Memory B cell (primary cell): ENCODE measurements around the gene GPR27.
A peak's percentile ranks its signal among the peaks of the same experiment; 100 is the strongest.

ENCODE experiments used
- ATAC-seq: fragments of 150-1000 bp; cut with Tn5 transposase; 2 replicates; pipeline ENCODE4 v1.10.0; 2021; ENCODE audit warnings: low read depth, mild to moderate bottlenecking, moderate library complexity
- DNase-seq, 2 donors: peaks; one replicate each; pipeline ENCODE4 v3.0.0; 2022; ENCODE audit warnings: low spot score in 2 of 2
- H3K27ac Mint-ChIP-seq: one replicate; pipeline ENCODE4 v1.8.0; 2022; ENCODE audit warnings: mild to moderate bottlenecking, moderate library complexity, mixed read lengths
- H3K27me3 Mint-ChIP-seq: one replicate; pipeline ENCODE4 v1.8.0; 2022; ENCODE audit warnings: mixed read lengths
- H3K36me3 Mint-ChIP-seq: one replicate; pipeline ENCODE4 v1.8.0; 2022; ENCODE audit warnings: mild to moderate bottlenecking, mixed read lengths
- H3K4me1 Mint-ChIP-seq: one replicate; pipeline ENCODE4 v1.8.0; 2022; ENCODE audit warnings: mixed read lengths
- H3K4me3 Mint-ChIP-seq: one replicate; pipeline ENCODE4 v1.8.0; 2022; ENCODE audit warnings: mild to moderate bottlenecking, moderate library complexity, mixed read lengths
- H3K9me3 Mint-ChIP-seq: one replicate; pipeline ENCODE4 v1.8.0; 2022; ENCODE audit warnings: mixed read lengths

The GPR27 gene

DNA sequence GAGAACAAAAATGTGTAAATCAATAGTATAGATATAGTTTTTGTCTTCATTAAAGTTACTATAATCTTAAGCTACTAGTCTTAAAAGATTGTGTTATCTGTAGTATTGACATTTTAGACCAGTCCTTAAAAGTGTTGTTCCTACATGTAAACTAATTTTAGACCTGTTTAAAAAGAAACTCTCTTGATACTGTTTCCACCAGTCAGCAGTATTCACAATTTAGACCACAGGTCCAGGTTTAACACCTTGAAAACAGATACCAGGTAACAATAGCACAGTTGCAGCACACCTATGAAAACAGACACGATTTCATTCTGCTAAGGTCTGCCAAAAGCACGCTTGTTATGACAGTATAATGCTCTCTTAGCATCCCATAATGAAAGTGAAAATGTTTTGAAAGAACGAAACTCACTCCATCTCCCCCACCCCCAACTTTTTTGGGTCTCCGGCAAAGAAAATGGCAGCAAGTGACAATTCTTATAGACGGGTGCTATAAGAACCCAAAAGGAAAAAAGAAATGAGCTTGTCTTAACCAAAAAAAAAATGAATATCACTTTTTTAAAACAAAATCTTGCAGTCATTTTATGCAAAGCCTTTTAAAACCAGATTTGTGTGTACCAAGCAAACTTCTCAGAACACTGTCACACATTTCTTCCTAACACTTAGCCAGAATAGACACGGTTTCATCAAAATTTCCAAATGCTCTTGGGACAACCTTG is 30.0 kb upstream of the GPR27 start:
- peaks cover 20% of the 10 kb centered on the region for H3K27me3 Mint-ChIP-seq
- H3K27ac Mint-ChIP-seq: no peak overlapping the region
- DNase-seq (peak in 1 of 2 donors; percentile 18), ATAC-seq (peak; percentile 51)
- peak overlapping the region; percentile 85 for H3K4me3 Mint-ChIP-seq
- H3K36me3 Mint-ChIP-seq: no peaks in the 10 kb centered on the region
- no peaks in the 10 kb centered on the region for H3K9me3 Mint-ChIP-seq
- H3K4me1 Mint-ChIP-seq: peaks cover 22% of the 10 kb centered on the region

DNA sequence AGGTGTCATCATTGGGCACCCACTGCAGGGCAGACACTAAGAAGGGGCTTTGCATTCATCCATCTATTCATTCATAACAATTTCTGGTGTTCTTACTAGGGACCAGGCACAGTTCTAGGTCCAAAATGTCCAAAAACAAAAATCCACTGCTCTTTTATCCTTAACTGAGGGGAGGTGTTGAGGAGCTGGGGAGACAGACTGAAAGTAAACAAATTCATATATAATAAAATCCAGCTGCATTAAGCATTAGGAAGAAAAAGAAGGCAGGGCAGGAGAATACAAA is 29.5 kb upstream of the GPR27 start:
- H3K4me3 Mint-ChIP-seq: peak overlapping the region; percentile 85
- no peak for ATAC-seq
- no peak for DNase-seq
- H3K36me3 Mint-ChIP-seq: no peaks in the 10 kb centered on the region
- H3K27me3 Mint-ChIP-seq: peaks cover 20% of the 10 kb centered on the region
- H3K27ac Mint-ChIP-seq: peak overlapping the region; percentile 65
- H3K9me3 Mint-ChIP-seq: no peaks in the 10 kb centered on the region
- peaks cover 22% of the 10 kb centered on the region for H3K4me1 Mint-ChIP-seq

DNA sequence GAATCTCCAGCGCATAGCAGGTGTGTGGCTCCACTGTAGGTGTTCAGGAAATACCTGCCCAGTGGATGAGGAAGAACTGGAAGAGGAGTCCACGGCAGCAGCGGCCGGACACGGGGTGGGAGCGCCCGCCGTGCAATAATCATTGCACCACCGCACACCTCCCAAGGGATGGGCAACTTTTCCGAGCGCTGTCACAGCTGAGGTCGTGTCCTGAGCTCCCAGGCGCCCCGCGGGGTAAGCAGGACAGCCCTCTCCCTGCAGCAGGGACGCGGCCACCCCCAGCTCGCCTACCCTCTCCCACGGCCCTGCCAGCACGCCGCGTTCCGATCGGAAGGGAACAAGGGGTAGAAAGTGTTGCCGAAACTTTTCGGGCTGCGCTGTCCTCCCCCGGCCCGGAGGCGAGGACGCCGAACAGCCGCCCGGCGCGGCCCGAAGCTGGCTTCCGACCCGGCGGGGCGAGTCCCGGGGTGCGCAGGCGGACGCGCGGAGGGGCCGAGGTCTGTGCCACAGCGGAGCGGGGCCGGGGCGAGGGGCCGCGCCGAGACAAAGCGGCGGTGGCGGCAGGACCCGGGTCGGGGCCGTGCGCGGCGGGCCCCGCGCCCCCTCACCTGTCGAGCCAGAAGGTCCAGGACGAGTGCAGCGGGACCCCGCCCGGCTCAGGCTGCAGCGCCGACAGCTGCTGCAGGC is 28.9 kb upstream of the GPR27 start:
- Mint-ChIP-seq H3K4me1 (peaks cover 22% of the 10 kb centered on the region), H3K27ac (peak overlapping the region; percentile 65), H3K9me3 (no peaks in the 10 kb centered on the region), H3K36me3 (no peaks in the 10 kb centered on the region), H3K4me3 (peak overlapping the region; percentile 85), H3K27me3 (peaks cover 17% of the 10 kb centered on the region)
- DNase-seq: peak; percentile 12 to 53
- peak; percentile 57 for ATAC-seq

DNA sequence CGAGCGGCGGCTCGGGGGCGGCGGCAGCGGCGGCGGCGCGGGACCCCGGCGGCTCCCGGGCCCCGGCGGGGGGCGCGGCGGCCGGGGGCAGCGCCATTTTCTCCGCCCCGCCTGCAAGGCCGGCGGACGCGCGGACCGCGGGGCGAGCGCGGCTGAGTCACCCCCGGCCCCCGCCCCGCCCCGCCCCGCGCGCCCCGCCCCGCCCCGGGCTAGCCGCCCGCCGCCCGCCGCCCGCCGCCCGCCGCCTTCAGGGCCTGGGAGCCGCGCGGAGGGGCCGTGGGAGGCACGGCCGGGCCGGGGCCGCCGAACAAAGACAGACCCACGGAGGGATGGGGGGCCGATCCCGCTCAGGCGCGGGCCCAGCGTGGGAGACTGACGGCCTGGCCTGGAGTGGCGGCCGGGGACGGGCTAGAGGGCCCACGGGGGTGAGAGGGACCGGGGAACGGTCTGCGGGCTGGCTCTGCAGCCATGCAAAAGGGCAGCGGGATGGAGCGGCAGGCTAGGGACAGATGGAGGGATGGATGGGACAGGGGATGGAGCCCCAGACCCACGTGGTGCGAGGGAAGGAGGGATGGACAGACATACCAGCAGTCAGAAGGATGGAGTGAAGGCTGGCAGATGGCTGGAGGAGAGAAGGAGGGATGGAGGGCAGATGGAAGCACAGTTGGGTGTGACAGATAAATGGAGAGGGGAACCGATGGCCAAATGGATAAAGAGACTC is 28.2 kb upstream of the GPR27 start, which contains the start of gene EIF4E3:
TSS of gene EIF4E3 (minus strand) at position 132 of the 721 bp plus-strand sequence. CDS start at position 97, 35 bp downstream.
- no peaks in the 10 kb centered on the region for H3K9me3 Mint-ChIP-seq
- peak within 1 kb of the TSS; percentile 85 for H3K4me3 Mint-ChIP-seq
- peaks cover 16% of the 10 kb centered on the region for H3K27me3 Mint-ChIP-seq
- ATAC-seq (peak; percentile 54), DNase-seq (peak in 1 of 2 donors; percentile 43)
- H3K36me3 Mint-ChIP-seq: no peaks in the 10 kb centered on the region
- H3K4me1 Mint-ChIP-seq: peaks cover 24% of the 10 kb centered on the region
- peak within 1 kb of the TSS; percentile 65 for H3K27ac Mint-ChIP-seq

DNA sequence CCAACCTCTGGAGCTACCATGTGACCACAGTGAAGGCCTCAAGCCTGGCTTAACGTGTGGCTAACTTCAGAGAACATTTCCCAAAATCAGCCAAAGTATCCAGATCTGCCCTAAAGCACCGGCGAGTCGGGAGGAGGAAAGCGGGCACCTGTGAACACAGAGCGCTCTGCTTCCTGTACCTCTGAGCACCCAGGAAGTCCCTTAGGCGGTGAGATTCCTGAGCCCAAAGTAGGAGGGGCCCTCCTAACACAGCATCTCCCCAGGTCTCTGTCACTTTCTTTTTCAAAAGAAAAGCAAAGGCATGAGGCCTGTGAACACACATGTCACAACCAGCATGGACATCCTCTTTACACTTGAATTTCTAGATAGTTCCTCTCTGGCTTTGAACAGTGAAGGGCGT is 27.5 kb upstream of the GPR27 start:
- no peak overlapping the region for H3K27ac Mint-ChIP-seq
- ATAC-seq: no peak
- H3K9me3 Mint-ChIP-seq: no peaks in the 10 kb centered on the region
- peaks cover 24% of the 10 kb centered on the region for H3K4me1 Mint-ChIP-seq
- no peak for DNase-seq
- H3K36me3 Mint-ChIP-seq: no peaks in the 10 kb centered on the region
- peaks cover 12% of the 10 kb centered on the region for H3K27me3 Mint-ChIP-seq
- H3K4me3 Mint-ChIP-seq: peak overlapping the region; percentile 70

DNA sequence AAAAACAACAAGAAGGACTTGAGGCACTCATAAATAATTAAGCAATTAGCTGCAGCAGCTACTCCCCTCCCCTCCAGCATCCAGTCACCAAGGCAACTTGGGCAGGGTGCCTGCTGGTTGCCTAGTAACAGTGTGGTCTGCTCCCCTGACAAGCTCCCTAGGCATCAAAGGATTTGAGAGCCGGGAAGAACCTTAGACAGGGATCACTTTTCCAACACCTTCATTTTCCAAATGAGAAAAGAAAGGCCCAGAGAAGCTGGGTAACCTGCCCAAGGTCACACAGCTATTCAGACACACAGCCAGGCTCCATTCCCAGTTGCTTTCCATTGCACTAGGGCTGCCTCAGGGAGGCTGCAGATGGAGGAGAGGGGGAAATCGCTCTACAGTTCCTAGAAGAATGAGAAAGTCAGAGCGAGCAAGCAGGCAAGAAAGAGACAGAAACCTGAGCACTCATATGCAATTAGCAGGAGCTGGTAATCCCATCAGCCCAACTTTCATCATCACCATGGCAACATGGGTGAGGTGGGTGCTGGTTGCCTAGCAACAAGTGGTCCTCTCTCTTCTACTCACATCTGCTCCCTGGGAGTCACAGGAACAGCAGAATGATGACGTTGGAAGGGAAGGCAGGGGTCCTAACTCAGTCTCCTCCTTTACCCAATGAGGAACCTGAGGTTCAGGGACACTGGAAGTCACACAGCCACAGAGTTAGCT is 24.9 kb upstream of the GPR27 start:
- no peak for ATAC-seq
- DNase-seq: no peak
- no peaks in the 10 kb centered on the region for H3K9me3 Mint-ChIP-seq
- no peak overlapping the region for H3K27ac Mint-ChIP-seq
- H3K4me3 Mint-ChIP-seq: no peak overlapping the region
- no peaks in the 10 kb centered on the region for H3K36me3 Mint-ChIP-seq
- peaks cover 14% of the 10 kb centered on the region for H3K4me1 Mint-ChIP-seq
- H3K27me3 Mint-ChIP-seq: peaks cover 5% of the 10 kb centered on the region

DNA sequence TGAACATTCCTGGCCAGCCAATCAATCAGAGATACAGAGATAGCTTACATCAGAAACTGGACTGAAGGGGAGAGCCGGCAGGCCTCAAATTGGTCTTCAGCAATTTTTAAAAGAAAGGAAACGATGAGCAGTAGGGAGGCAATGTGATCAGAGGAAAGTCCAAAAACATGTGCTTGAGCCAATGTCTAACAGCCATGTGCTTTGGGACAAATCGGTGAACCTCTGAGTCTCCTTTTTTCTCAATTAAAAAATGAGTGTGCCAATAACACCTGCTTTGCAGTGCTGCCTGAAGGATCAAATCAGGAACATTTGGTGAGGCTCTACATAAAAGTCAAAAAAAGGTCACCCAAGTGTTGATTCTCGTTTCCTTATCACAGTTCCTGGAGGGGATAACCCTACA is 21.0 kb upstream of the GPR27 start:
- ATAC-seq: no peak

DNA sequence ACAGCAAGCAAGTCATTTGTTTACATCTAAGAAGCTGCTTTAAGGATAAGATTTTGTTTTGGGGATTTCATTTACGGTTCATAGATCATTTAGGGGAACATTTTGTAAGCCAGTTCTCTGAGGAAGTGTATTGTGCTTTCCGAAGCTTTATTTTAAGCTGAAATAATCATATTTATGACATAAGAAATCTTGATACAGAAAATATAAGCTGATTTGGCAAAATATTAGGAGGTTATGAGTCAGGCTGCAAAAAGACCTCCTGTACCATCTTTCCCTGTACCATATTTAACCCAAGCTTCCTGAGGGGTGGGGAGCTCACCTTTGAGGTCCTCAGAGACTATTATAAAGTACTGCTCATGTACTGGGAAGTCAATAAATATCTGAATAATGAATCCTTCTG is 20.3 kb upstream of the GPR27 start:
- Mint-ChIP-seq H3K4me1 (peaks cover 2% of the 10 kb centered on the region), H3K4me3 (no peak overlapping the region), H3K27ac (no peak overlapping the region), H3K27me3 (peaks cover 9% of the 10 kb centered on the region), H3K36me3 (peaks cover 2% of the 10 kb centered on the region), H3K9me3 (peaks cover 3% of the 10 kb centered on the region)
- ATAC-seq: no peak
- no peak for DNase-seq

More for the DNA sequence above, 21.0 kb upstream of the GPR27 start:
- DNase-seq: no peak
- Mint-ChIP-seq H3K9me3 (peaks cover 3% of the 10 kb centered on the region), H3K4me1 (peaks cover 2% of the 10 kb centered on the region), H3K36me3 (peaks cover 2% of the 10 kb centered on the region), H3K4me3 (no peak overlapping the region), H3K27me3 (peaks cover 9% of the 10 kb centered on the region), H3K27ac (no peak overlapping the region)

DNA sequence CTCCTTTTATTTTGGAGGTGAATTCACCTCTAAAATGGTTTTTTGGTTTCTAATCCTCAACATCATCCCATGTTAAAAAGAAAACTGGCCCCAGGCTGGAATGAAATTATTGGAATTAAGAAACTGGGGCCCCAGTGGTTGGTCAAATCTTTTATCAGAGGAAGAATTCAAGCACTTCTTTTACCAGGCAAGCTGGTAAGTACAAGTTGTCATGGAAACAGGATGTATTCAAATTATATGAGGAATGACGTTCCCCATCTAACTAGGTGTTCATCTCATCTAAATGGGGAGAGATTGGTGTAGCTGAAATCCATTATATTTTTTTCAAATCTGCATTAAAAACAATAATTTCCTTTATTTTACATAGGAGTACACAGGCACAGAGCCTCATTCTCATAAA is 18.8 kb upstream of the GPR27 start:
- no peak for DNase-seq
- Mint-ChIP-seq H3K4me1 (peaks cover 1% of the 10 kb centered on the region), H3K36me3 (peaks cover 2% of the 10 kb centered on the region), H3K4me3 (no peak overlapping the region), H3K9me3 (peaks cover 3% of the 10 kb centered on the region), H3K27ac (no peak overlapping the region), H3K27me3 (peaks cover 10% of the 10 kb centered on the region)
- no peak for ATAC-seq

DNA sequence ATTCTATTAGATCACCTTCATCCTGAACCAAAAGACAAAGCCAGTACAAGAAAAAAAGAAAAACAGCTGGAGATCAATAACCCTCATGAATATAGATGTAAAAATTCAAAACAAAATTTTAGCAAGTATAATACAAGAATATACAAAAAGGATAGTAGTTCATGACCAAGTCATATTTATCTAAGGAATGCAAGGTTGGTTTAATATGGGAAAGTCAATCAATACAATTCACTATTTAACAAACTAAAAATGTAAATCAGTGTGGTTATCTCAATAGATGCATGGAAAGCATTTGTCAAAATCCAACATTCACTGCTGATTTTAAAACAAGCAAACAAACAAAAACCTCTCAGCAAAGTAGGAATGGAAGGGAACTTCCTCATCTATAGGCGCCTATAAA is 11.0 kb upstream of the GPR27 start:
- Mint-ChIP-seq H3K9me3 (peaks cover 18% of the 10 kb centered on the region), H3K4me1 (no peaks in the 10 kb centered on the region), H3K4me3 (no peak overlapping the region), H3K36me3 (no peaks in the 10 kb centered on the region), H3K27me3 (peaks cover 2% of the 10 kb centered on the region), H3K27ac (no peak overlapping the region)
- no peak for ATAC-seq
- DNase-seq: no peak

DNA sequence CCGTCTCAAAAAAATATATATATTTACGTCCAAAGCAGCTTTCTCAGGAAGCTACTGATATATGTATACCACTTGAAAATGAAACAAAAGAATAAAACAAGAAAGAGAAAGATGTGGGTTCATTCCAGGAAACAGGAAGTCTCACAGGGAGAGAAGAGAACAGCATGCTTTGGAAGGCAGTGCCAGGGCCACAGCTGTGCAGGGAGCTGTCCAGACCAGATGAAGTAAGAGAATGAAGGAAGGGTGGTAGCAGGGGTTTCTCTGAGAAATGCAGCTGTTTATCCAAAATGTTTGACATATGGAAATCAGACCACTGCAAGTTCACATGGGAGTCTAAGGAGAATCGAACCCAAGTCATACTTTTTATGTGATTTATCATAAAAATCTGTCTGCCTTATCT is 8.9 kb upstream of the GPR27 start:
- H3K4me1 Mint-ChIP-seq: no peaks in the 10 kb centered on the region
- ATAC-seq: no peak
- no peak for DNase-seq
- no peak overlapping the region for H3K27ac Mint-ChIP-seq
- H3K4me3 Mint-ChIP-seq: no peak overlapping the region
- no peaks in the 10 kb centered on the region for H3K36me3 Mint-ChIP-seq
- peaks cover 18% of the 10 kb centered on the region for H3K9me3 Mint-ChIP-seq
- peaks cover 6% of the 10 kb centered on the region for H3K27me3 Mint-ChIP-seq

DNA sequence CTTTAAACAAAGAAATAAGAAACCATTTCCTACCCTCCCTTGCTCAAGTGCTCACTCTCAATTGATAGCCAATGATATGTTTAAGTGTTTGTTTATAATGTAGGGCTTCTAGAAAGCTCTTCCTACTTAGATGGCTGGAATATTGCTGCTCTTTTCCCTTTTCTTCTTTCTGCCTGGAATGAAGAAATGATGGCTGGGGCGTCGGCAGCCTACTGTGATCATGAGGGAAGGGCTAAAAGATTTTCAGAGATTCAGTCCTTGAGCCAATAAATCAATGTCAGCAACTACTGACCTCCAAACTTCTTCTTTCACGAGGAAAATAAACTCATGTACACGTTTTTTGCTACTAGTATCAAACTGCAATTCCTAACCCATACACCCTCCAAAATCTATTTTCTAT is 2.1 kb upstream of the GPR27 start:
- H3K4me1 Mint-ChIP-seq: no peaks in the 10 kb centered on the region
- H3K9me3 Mint-ChIP-seq: peaks cover 1% of the 10 kb centered on the region
- ATAC-seq (no peak), DNase-seq (no peak)
- H3K27ac Mint-ChIP-seq: no peak overlapping the region
- H3K4me3 Mint-ChIP-seq: no peak overlapping the region
- H3K36me3 Mint-ChIP-seq: no peaks in the 10 kb centered on the region
- H3K27me3 Mint-ChIP-seq: peaks cover 18% of the 10 kb centered on the region

DNA sequence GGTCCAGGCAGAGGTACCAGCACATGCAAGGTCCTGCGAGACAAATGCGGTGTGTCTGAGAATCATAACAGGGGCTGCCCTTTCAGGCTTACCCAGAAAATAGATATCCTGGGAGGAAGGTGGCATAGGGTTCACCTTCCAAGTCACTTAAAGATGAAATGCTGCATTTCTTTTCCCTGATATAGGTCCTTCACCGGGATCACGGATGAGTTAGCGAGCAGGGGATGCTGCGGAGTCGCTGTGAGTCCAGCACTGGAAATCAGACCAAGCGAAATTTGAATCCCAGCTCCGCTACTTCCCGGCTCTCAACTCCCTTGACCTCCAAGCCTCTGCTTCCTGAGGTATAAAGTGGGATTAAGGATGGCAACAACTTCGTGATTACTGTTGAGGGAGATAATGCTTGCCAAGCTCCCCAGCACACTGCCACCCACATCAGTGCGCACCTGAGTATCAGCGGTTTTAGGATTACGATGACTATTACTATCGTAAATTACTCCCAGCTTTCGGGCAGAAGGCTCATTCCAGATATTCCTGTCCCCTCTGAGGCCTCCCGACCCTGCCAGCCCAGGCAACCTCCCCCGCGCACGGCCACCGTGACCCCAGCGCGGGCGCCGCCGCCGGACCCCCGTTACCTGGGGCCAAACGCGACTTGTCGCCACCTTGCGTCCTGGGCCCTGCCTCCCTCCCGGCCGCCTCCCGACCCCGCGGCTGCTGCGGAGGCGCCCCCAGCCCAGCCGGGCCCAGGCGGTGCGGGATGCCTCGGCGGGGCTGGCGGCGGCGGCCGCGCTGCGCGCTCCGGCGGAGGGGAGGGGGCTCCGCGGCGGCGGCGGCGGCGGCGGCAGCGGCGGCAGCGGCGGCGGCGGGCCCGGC is 589 bp upstream of the GPR27 start:
- DNase-seq (no peak), ATAC-seq (no peak)
- Mint-ChIP-seq H3K27ac (no peak overlapping the region), H3K36me3 (no peaks in the 10 kb centered on the region), H3K27me3 (peaks cover 17% of the 10 kb centered on the region), H3K4me3 (no peak overlapping the region), H3K9me3 (no peaks in the 10 kb centered on the region), H3K4me1 (no peaks in the 10 kb centered on the region)
